CD4-positive, CD25-positive, alpha-beta regulatory T cell (primary cell): Measurements from ENCODE around the gene SH2B3. TPM values are rescaled to one million over a fixed set of nuclear protein-coding genes. Genes with fewer than 3 reads are reported as not detected.

Source experiments
- ATAC-seq, 2 donors: fragments of 150-1000 bp; cut with Tn5 transposase; one replicate each; pipeline ENCODE4 v1.10.0; 2021; ENCODE audit warnings: low read depth in 2 of 2, moderate number of reproducible peaks in 2 of 2, moderate library complexity in 1 of 2
- DNase-seq, 3 donors: peaks; one replicate each; pipeline versions ENCODE4 v3.0.0 to v3.0.0-alpha.2; 2012 to 2022; ENCODE audit warnings: mixed read lengths in 1 of 3
- H3K27ac ChIP-seq: one replicate; pipeline ENCODE4 v1.7.0; 2013; ENCODE audit warnings: mild to moderate bottlenecking, low read length; ENCODE audit not compliant: insufficient read depth, poor library complexity, severe bottlenecking
- H3K27me3 ChIP-seq: one replicate; pipeline ENCODE4 v1.7.0; 2013; ENCODE audit warnings: low read length; ENCODE audit not compliant: control insufficient read depth, insufficient read depth
- H3K36me3 ChIP-seq: one replicate; pipeline ENCODE4 v1.7.0; 2013; ENCODE audit warnings: mild to moderate bottlenecking, low read length, moderate library complexity; ENCODE audit not compliant: control insufficient read depth, insufficient read depth
- H3K4me1 ChIP-seq: 2 replicates; pipeline ENCODE4 v1.7.0; 2013; ENCODE audit warnings: mild to moderate bottlenecking, low read length; ENCODE audit not compliant: insufficient read depth, control insufficient read depth, poor library complexity, severe bottlenecking
- H3K4me3 ChIP-seq: one replicate; pipeline ENCODE4 v1.7.0; 2013; ENCODE audit warnings: low read depth, mild to moderate bottlenecking, low read length, moderate library complexity
- H3K9me3 ChIP-seq, 2 experiments: 1 replicate in 1 of 2; 2 replicates in 1 of 2; pipeline ENCODE4 v1.7.0; 2013; ENCODE audit warnings: low read length in 2 of 2, mild to moderate bottlenecking in 1 of 2, moderate library complexity in 1 of 2; ENCODE audit not compliant: control insufficient read depth in 2 of 2
- H3K27ac Mint-ChIP-seq, 3 donors: one replicate each; pipeline ENCODE4 v1.8.0; 2020 to 2022; ENCODE audit warnings: mild to moderate bottlenecking in 3 of 3, mixed read lengths in 3 of 3, moderate library complexity in 2 of 3
- H3K27me3 Mint-ChIP-seq: one replicate; pipeline ENCODE4 v1.8.0; 2022; ENCODE audit warnings: mild to moderate bottlenecking, mixed read lengths
- H3K36me3 Mint-ChIP-seq: one replicate; pipeline ENCODE4 v1.8.0; 2020; ENCODE audit warnings: mixed read lengths
- H3K4me1 Mint-ChIP-seq, 4 donors: one replicate each; pipeline ENCODE4 v1.8.0; 2020 to 2022; ENCODE audit warnings: mixed read lengths in 4 of 4, mild to moderate bottlenecking in 1 of 4
- H3K4me3 Mint-ChIP-seq, 4 donors: one replicate each; pipeline ENCODE4 v1.8.0; 2020 to 2022; ENCODE audit warnings: mild to moderate bottlenecking in 4 of 4, mixed read lengths in 4 of 4, moderate library complexity in 3 of 4
- H3K9me3 Mint-ChIP-seq, 7 donors: one replicate each; pipeline ENCODE4 v1.8.0; 2020 to 2022; ENCODE audit warnings: mixed read lengths in 7 of 7, mild to moderate bottlenecking in 3 of 7, moderate library complexity in 2 of 7
- polyA plus RNA-seq, 4 donors: library from polyadenylated mRNA; unstranded; fragments of 300-500 nt; fragmentation: Illumina TruSeq; gene quantifications; one replicate each; pipeline ENCODE4 v1.2.3, GENCODE V29; 2021
- total RNA-seq: library from RNA; stranded (reverse); gene quantifications from one replicate; pipeline ENCODE4 v1.2.3, GENCODE V29; 2022

The SH2B3 gene
- total and polyA plus RNA-seq, 5 donors from 2014 or later: 1.6 to 25.7 (median 3.9) TPM

GRCh38 chr12:111435661-111436201, 30.0 kb downstream of the SH2B3 start:
- peak overlapping the region; percentile 99 for H3K27ac Mint-ChIP-seq
- H3K9me3 ChIP-seq: no peaks in the 10 kb centered on the region
- H3K36me3 ChIP-seq: no peaks in the 10 kb centered on the region
- H3K27me3 ChIP-seq: no peaks in the 10 kb centered on the region
- DNase-seq (no peak), ATAC-seq (no peak)
- peaks cover 28 to 95% (median 60%) of the 10 kb centered on the region in 4 donors for H3K4me1 Mint-ChIP-seq
- H3K4me3 ChIP-seq: no peak overlapping the region
- peaks cover 76% of the 10 kb centered on the region for H3K4me1 ChIP-seq
- peaks cover 0 to 1% (median 0%) of the 10 kb centered on the region in 7 donors for H3K9me3 Mint-ChIP-seq
- H3K36me3 Mint-ChIP-seq: peaks cover 12% of the 10 kb centered on the region
- H3K27ac ChIP-seq: peak overlapping the region; percentile 95
- peak overlapping the region in 3 of 4 donors; percentile 77 to 89 (median 86) for H3K4me3 Mint-ChIP-seq
- peaks cover 5% of the 10 kb centered on the region for H3K27me3 Mint-ChIP-seq

- Histone ChIP-seq H3K4me1 (peaks cover 71% of the 10 kb centered on the region), H3K27me3 (no peaks in the 10 kb centered on the region), H3K9me3 (no peaks in the 10 kb centered on the region), H3K27ac (peak overlapping the region; percentile 95), H3K4me3 (no peak overlapping the region), H3K36me3 (no peaks in the 10 kb centered on the region)
- peaks cover 5% of the 10 kb centered on the region for H3K27me3 Mint-ChIP-seq
- DNase-seq (no peak), ATAC-seq (no peak)
- H3K4me3 Mint-ChIP-seq: peak overlapping the region in 2 of 4 donors; percentile 68 to 77
- H3K36me3 Mint-ChIP-seq: peaks cover 12% of the 10 kb centered on the region
- H3K27ac Mint-ChIP-seq: peak overlapping the region; percentile 99
- H3K4me1 Mint-ChIP-seq: peaks cover 26 to 97% (median 57%) of the 10 kb centered on the region in 4 donors
- H3K9me3 Mint-ChIP-seq: peaks cover 0 to 1% (median 0%) of the 10 kb centered on the region in 7 donors
Observed at GRCh38 chr12:111436266-111436665, 30.5 kb downstream of the SH2B3 start.

- Mint-ChIP-seq H3K4me3 (peak overlapping the region in 2 of 4 donors; percentile 68 to 75), H3K27ac (peak overlapping the region; percentile 97 to 99 (median 99)), H3K4me1 (peaks cover 22 to 97% (median 56%) of the 10 kb centered on the region in 4 donors), H3K36me3 (peaks cover 12% of the 10 kb centered on the region), H3K9me3 (peaks cover 0 to 1% (median 0%) of the 10 kb centered on the region in 7 donors), H3K27me3 (peaks cover 2% of the 10 kb centered on the region)
- no peaks in the 10 kb centered on the region for H3K9me3 ChIP-seq
- ATAC-seq: no peak
- H3K36me3 ChIP-seq: no peaks in the 10 kb centered on the region
- no peak overlapping the region for H3K4me3 ChIP-seq
- no peak for DNase-seq
- H3K27ac ChIP-seq: peak overlapping the region; percentile 95
- H3K27me3 ChIP-seq: no peaks in the 10 kb centered on the region
- peaks cover 68% of the 10 kb centered on the region for H3K4me1 ChIP-seq
Observed at GRCh38 chr12:111436811-111437210, 31.1 kb downstream of the SH2B3 start.

- Mint-ChIP-seq H3K27ac (peak overlapping the region; percentile 97 to 99 (median 99)), H3K27me3 (no peaks in the 10 kb centered on the region), H3K4me3 (peak overlapping the region in 2 of 4 donors; percentile 19 to 21), H3K9me3 (peaks cover 0 to 1% (median 0%) of the 10 kb centered on the region in 7 donors), H3K36me3 (peaks cover 10% of the 10 kb centered on the region), H3K4me1 (peaks cover 15 to 95% (median 53%) of the 10 kb centered on the region in 4 donors)
- DNase-seq: no peak
- Histone ChIP-seq H3K27me3 (no peaks in the 10 kb centered on the region), H3K27ac (peak overlapping the region; percentile 95), H3K4me3 (no peak overlapping the region), H3K9me3 (no peaks in the 10 kb centered on the region), H3K4me1 (peaks cover 60% of the 10 kb centered on the region), H3K36me3 (no peaks in the 10 kb centered on the region)
- no peak for ATAC-seq
Observed at GRCh38 chr12:111437816-111438454, 32.2 kb downstream of the SH2B3 start.

- ATAC-seq: no peak
- Histone ChIP-seq H3K4me1 (peaks cover 60% of the 10 kb centered on the region), H3K9me3 (no peaks in the 10 kb centered on the region), H3K27me3 (no peaks in the 10 kb centered on the region), H3K4me3 (no peak overlapping the region), H3K36me3 (no peaks in the 10 kb centered on the region), H3K27ac (no peak overlapping the region)
- Mint-ChIP-seq H3K36me3 (peaks cover 15% of the 10 kb centered on the region), H3K27ac (peak overlapping the region; percentile 97 to 99 (median 99)), H3K4me1 (peaks cover 19 to 95% (median 54%) of the 10 kb centered on the region in 4 donors), H3K27me3 (no peaks in the 10 kb centered on the region), H3K9me3 (peaks cover 0 to 1% (median 0%) of the 10 kb centered on the region in 7 donors), H3K4me3 (peak overlapping the region in 3 of 4 donors; percentile 11 to 31 (median 19))
- DNase-seq: no peak
Observed at GRCh38 chr12:111438481-111438880, 32.8 kb downstream of the SH2B3 start.

- H3K27ac Mint-ChIP-seq: peak overlapping the region; percentile 61 to 95 (median 82)
- no peaks in the 10 kb centered on the region for H3K27me3 Mint-ChIP-seq
- Histone ChIP-seq H3K27me3 (no peaks in the 10 kb centered on the region), H3K4me1 (peaks cover 60% of the 10 kb centered on the region), H3K27ac (no peak overlapping the region), H3K4me3 (no peak overlapping the region), H3K9me3 (no peaks in the 10 kb centered on the region), H3K36me3 (no peaks in the 10 kb centered on the region)
- ATAC-seq: no peak
- peak overlapping the region in 1 of 4 donors; percentile 51 for H3K4me3 Mint-ChIP-seq
- H3K36me3 Mint-ChIP-seq: peaks cover 16% of the 10 kb centered on the region
- H3K9me3 Mint-ChIP-seq: peaks cover 0 to 1% (median 0%) of the 10 kb centered on the region in 7 donors
- H3K4me1 Mint-ChIP-seq: peaks cover 12 to 95% (median 52%) of the 10 kb centered on the region in 4 donors
- no peak for DNase-seq
Observed at GRCh38 chr12:111439657-111440151, 34.0 kb downstream of the SH2B3 start.

- no peaks in the 10 kb centered on the region for H3K9me3 ChIP-seq
- no peak overlapping the region for H3K27ac ChIP-seq
- H3K27ac Mint-ChIP-seq: peak overlapping the region; percentile 82 to 95 (median 82)
- H3K27me3 ChIP-seq: no peaks in the 10 kb centered on the region
- ATAC-seq: no peak
- H3K4me3 Mint-ChIP-seq: peak overlapping the region in 1 of 4 donors; percentile 51
- no peaks in the 10 kb centered on the region for H3K36me3 ChIP-seq
- peaks cover 19% of the 10 kb centered on the region for H3K36me3 Mint-ChIP-seq
- H3K4me1 ChIP-seq: peaks cover 60% of the 10 kb centered on the region
- DNase-seq: no peak
- no peak overlapping the region for H3K4me3 ChIP-seq
- H3K9me3 Mint-ChIP-seq: peaks cover 0 to 1% (median 0%) of the 10 kb centered on the region in 7 donors
- peaks cover 10 to 95% (median 53%) of the 10 kb centered on the region in 4 donors for H3K4me1 Mint-ChIP-seq
- no peaks in the 10 kb centered on the region for H3K27me3 Mint-ChIP-seq
Observed at GRCh38 chr12:111440152-111440551, 34.4 kb downstream of the SH2B3 start.
